A673 (cell line): Measurements from ENCODE around the gene TST.

ENCODE experiments used
- CTCF ChIP-seq: fragments of 300-800, 200-600 bp; sonication (generic); conservative IDR thresholded peaks from 2 replicates; pipeline ENCODE4 v1.5.1; 2017; ENCODE audit warnings: low read depth, mild to moderate bottlenecking, antibody characterized with exemption, low read length, moderate library complexity, mixed read lengths
- EZH2 ChIP-seq: fragments of 200-600 bp; sonication (generic); IDR thresholded peaks from 2 replicates; pipeline ENCODE4 v1.6.1; 2017; ENCODE audit warnings: borderline replicate concordance, low read depth, mild to moderate bottlenecking, mixed read lengths, antibody characterized with exemption, low read length; ENCODE audit not compliant: poor library complexity, severe bottlenecking

- TF ChIP-seq CTCF (no peak), EZH2 (no peak)
These were observed 37.0 kb upstream of the TST start for GRCh38 chr22:37056246-37056645.
